ENCODE data around the gene ABR.

GRCh38 chr17:1108765-1109605 lies 70.8 kb downstream of the ABR start:
- TF ChIP-seq CTCF (IDR thresholded peaks at IDR 0.05; ENCODE audit: low read depth, low read length) (no peak), EZH2phosphoT487 (IDR thresholded peaks at IDR 0.05; ENCODE audit: low read depth) (no peak)

Data from OCI-LY3 (cell line).